HFFc6 (cell line): ENCODE measurements around the gene ETFBKMT. TPM values are rescaled to one million over a fixed set of nuclear protein-coding genes. Genes with fewer than 3 reads are reported as not detected.
"Not testable (repeated sequence)": the region's sequence is repeated elsewhere in the genome, so short reads cannot be mapped to it uniquely, and the experiment has no call there.

Source experiments
- DNase-seq: peaks from one replicate; pipeline ENCODE4 v3.0.0-alpha.2; 2018
- H3K27ac Mint-ChIP-seq: 2 replicates; pipeline ENCODE4 v1.8.0; 2020; ENCODE audit warnings: mild to moderate bottlenecking, mixed read lengths
- H3K27me3 Mint-ChIP-seq: 2 replicates; pipeline ENCODE4 v1.8.0; 2021; ENCODE audit warnings: mild to moderate bottlenecking, moderate library complexity, mixed read lengths; ENCODE audit not compliant: insufficient read depth
- H3K36me3 Mint-ChIP-seq: 2 replicates; pipeline ENCODE4 v1.8.0; 2021; ENCODE audit warnings: low read depth, mixed read lengths
- H3K4me1 Mint-ChIP-seq: 2 replicates; pipeline ENCODE4 v1.8.0; 2020; ENCODE audit warnings: low read depth, mixed read lengths
- H3K4me3 Mint-ChIP-seq: 2 replicates; pipeline ENCODE4 v1.8.0; 2020; ENCODE audit warnings: mild to moderate bottlenecking, moderate library complexity, mixed read lengths
- H3K9me3 Mint-ChIP-seq: 2 replicates; pipeline ENCODE4 v1.8.0; 2020; ENCODE audit warnings: mild to moderate bottlenecking, mixed read lengths
- CTCF ChIP-seq: fragments of 200-600 bp; sonication (generic); IDR thresholded peaks from 2 replicates; pipeline ENCODE4 v1.5.0; 2021; ENCODE audit warnings: antibody characterized with exemption, mild to moderate bottlenecking
- total RNA-seq, 6 experiments: library from RNA; stranded (reverse); fragmentation: NEBNext Ultra II Directional; extraction: Animal tissue kit (Norgen Biotek cat#: 25700); gene quantifications; 2 replicates in 1 of 6; 3 replicates in 5 of 6; pipeline ENCODE4 v1.2.3, GENCODE V29; 2021

ETFBKMT gene
- total RNA-seq, 6 experiments from 2014 or later = 1.8 to 2.5 (median 2.0) TPM

DNA sequence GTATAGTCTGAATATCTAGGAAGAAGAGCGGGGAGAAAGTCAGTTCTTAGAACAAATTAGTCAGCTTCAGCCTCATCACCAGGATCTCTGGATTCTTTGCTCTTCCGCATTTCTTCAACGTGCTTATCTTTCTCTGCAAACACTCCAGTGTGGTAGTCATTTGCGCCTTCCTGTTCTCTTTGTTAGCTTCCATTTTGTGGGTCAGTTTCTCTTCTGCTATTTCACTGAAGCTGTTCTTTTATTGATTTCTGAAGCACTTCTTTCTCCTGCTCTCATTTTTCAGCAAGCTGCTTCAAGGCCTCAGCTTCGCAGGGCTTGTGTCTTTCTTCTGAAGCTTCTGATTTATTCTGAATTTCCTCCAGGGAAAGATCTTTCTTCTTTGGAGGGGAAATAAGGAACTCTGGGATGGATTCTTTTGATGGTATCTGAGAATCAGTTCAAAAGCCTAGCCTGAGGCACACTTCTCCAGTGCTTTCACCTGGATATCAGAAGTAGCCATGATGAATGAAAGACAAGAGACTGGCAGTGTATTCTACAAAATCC lies 55.9 kb downstream of the ETFBKMT start:
- Mint-ChIP-seq H3K4me1 (no peaks in the 10 kb centered on the region; the same call in 1 of the 2 replicates), H3K4me3 (no peak overlapping the region), H3K36me3 (0 out of 2 replicates have a peak, but pooled peaks cover 5% of the 10 kb centered on the region), H3K27ac (no peak overlapping the region), H3K9me3 (no peaks in the 10 kb centered on the region), H3K27me3 (peaks cover 2% of the 10 kb centered on the region; the same call in 1 of the 2 replicates)
- no peak for TF ChIP-seq CTCF
- DNase-seq = no peak

DNA sequence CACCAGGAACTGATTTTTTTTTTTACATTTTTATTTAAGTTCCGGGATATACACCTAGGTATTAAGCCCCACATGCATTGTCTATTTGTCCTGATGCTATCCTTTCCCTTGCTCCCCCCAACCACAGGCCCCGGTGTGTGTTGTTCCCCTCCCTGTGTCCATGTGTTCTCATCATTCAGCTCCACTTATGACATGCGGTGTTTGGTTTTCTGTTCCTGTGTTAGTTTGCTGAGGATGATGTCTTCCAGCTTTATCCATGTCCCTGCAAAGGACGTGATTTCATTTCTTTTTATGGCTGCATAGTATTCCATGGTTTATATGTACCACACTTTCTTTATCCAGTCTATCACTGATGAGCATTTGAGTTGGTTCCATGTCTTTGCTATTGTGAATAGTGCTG lies 57.5 kb downstream of the ETFBKMT start:
- not testable (repeated sequence) for H3K4me1 Mint-ChIP-seq, DNase-seq, H3K27ac Mint-ChIP-seq, H3K27me3 Mint-ChIP-seq, H3K36me3 Mint-ChIP-seq, H3K4me3 Mint-ChIP-seq, H3K9me3 Mint-ChIP-seq

DNA sequence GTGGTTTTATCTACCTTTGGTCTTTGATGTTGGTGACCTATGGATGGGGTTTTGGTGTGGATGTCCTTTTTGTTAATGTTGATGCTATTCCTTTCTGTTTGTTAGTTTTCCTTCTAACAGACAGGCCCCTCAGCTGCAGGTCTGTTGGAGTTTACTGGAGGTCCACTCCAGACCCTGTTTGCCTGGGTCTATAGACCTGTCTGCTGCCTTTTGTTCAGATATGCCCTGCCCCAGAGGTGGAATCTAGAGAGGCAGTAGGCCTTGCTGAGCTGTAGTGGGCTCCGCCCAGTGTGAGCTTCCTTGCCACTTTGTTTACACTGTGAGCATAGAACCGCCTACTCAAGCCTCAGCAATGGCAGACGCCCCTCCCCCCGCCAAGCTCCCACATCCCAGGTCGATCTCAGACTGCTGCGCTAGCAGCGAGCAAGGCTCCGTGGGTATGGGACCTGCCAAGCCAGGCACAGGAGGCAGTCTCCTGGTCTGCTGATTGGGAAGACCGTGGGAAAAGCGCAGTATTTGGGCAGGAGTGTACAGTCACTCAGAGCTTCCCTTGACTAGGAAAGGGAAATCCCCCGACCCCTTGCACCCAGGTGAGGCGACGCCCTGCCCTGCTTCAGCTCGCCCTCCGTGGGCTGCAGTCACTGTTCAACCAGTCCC lies 59.2 kb downstream of the ETFBKMT start:
- not testable (repeated sequence) for H3K27ac Mint-ChIP-seq, H3K4me3 Mint-ChIP-seq, H3K9me3 Mint-ChIP-seq, H3K4me1 Mint-ChIP-seq, H3K36me3 Mint-ChIP-seq, DNase-seq, H3K27me3 Mint-ChIP-seq

DNA sequence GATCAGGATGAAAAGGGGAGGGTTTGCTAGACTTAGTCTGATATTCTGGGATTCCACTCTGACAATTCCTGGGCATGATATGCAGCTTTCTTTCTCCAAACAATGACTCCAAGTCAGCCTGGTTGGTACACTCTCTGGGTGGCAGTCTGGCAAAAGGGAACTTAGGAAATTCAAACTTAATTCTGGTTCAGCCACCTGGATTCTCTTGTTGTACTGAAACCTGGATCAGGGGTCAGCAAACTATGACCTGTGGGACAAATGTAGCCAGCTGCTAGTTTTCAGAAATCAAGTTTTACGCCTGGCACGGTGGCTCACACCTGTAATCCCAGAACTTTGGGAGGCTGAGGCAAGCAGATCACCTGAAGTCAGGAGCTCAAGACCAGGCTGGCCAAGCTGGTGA lies 63.1 kb downstream of the ETFBKMT start:
- no peak for DNase-seq
- no peak overlapping the region for H3K27ac Mint-ChIP-seq
- H3K36me3 Mint-ChIP-seq = 0 out of 2 replicates have a peak, but pooled peaks cover 5% of the 10 kb centered on the region
- H3K4me1 Mint-ChIP-seq = no peaks in the 10 kb centered on the region
- no peaks in the 10 kb centered on the region for H3K27me3 Mint-ChIP-seq
- no peaks in the 10 kb centered on the region for H3K9me3 Mint-ChIP-seq
- no peak overlapping the region for H3K4me3 Mint-ChIP-seq
- no peak for TF ChIP-seq CTCF

Other genes with a start within 250 kb of the ETFBKMT start
- 10 to 100 TPM in 3 of 6 experiments, 1 to 10 TPM in 3; 9.5 to 11.4 (median 10.1) TPM for gene DENND5B, start 68.6 kb upstream of the ETFBKMT start, total RNA-seq
- gene AMN1, start 69.3 kb downstream of the ETFBKMT start, total RNA-seq = 1 to 10 TPM; 3.4 to 5.3 (median 4.7) TPM